ENCODE measurements around the gene SGCA.

GRCh38 chr17:50194140-50194933 is 28.5 kb downstream of the SGCA start:
- TF ChIP-seq PCBP2 (IDR thresholded peaks at IDR 0.05; ENCODE audit: low read depth, low read length, poor library complexity, severe bottlenecking) (no peak), MAX (CRISPR knock-in tag; IDR thresholded peaks at IDR 0.05) (no peak), ZNF121 (CRISPR knock-in tag; conservative IDR thresholded peaks at IDR 0.05) (no peak), RAD21 (CRISPR knock-in tag; conservative IDR thresholded peaks at IDR 0.05 in 1 of 2, IDR thresholded peaks at IDR 0.05 in 1 of 2) (no peak), POLR2A (conservative IDR thresholded peaks at IDR 0.05) (no peak), NR4A1 (CRISPR knock-in tag; IDR thresholded peaks at IDR 0.05) (no peak), NR4A1 (tag; IDR thresholded peaks at IDR 0.05) (no peak)
